H1 (cell line): ENCODE measurements around the gene NKD2. TPM values are rescaled to one million over a fixed set of nuclear protein-coding genes. Genes with fewer than 3 reads are reported as not detected.

Experiments used
- SIRT6 ChIP-seq: IDR thresholded peaks from one replicate; pipeline ENCODE4 v1.7.1; 2012; ENCODE audit warnings: low read length, inconsistent platforms
- polyA plus RNA-seq, 7 experiments: library from polyadenylated mRNA; depleted of rRNA in 3 of 7; stranded (reverse) in 5 of 7; unstranded in 2 of 7; fragments of >200 nt in 5 of 7; fragments of 200-250 nt in 2 of 7; gene quantifications; 1 replicate in 5 of 7; 2 replicates in 1 of 7; 4 replicates in 1 of 7; pipeline versions ENCODE4 v1.2.1 to v1.2.3, GENCODE V29; 2011 to 2013; ENCODE audit warnings: missing spikeins in 2 of 7, mixed read lengths in 2 of 7
- total RNA-seq: library from RNA; stranded (reverse); fragmentation: NEBNext Ultra II Directional; extraction: Animal tissue kit (Norgen Biotek cat#: 25700); gene quantifications from 2 replicates; pipeline ENCODE4 v1.2.1, GENCODE V29; 2021
- TF ChIP-seq, protein P1 (sequence below): fragments of 300-600 bp; sonication (generic); IDR thresholded peaks from 2 replicates; pipeline ENCODE4 v1.7.1; 2012; ENCODE audit warnings: low read length, moderate library complexity, mild to moderate bottlenecking, inconsistent platforms; ENCODE audit not compliant: insufficient replicate concordance
- TF ChIP-seq, protein P2 (sequence below): IDR thresholded peaks from 2 replicates; pipeline ENCODE4 v1.6.1; 2012; ENCODE audit warnings: inconsistent platforms

The NKD2 gene
- total and polyA plus RNA-seq, 2 of the 8 experiments (the other 6 are each of a cell fraction or from before 2014, with no cell fraction given) = 5.5 to 7.9 TPM

DNA sequence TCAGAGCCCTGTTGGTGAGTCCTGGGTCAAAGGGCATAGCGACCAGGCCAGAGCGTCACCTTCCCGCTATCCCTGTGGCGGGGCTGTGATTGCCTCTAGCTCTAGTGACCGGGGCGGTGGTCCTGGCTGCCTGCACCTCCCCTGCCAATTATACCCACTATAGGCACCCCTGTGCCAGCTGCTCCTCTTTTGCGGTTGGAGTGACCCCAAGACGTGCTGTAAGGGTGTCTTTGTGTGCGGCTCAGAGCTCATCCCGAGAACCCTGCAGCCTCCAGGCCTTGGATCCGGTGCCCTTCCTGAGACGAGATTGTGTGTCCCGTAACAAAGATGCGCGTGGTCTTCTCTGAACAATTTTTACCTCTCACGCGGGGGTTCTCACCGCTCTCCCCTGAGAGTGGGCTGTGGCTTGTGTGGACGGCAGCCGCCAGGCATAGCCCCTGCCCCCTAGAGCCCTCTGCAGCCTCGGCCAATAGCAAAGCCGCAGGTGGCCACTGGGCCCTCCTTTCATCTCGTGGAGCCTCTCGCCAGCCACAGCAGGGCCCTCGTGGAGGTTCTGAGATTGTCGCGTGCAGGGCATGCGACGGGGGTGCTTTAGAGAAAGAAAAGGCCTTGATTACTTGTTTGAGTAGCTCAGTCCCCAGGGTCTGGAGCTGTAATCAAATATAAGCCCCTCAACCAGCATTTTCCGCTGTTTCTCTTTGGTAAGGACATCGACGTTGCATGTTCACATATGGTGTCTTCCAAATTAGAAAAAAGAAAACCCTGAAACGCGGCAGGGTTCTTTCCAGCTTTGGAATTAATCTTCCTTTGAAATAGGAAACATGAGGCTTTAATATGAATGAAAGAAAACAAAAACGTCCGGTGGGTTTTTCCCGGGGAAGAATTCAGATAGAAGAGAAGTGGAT, 10.7 kb downstream of the NKD2 start (continued):
- TF ChIP-seq, protein P1, sequence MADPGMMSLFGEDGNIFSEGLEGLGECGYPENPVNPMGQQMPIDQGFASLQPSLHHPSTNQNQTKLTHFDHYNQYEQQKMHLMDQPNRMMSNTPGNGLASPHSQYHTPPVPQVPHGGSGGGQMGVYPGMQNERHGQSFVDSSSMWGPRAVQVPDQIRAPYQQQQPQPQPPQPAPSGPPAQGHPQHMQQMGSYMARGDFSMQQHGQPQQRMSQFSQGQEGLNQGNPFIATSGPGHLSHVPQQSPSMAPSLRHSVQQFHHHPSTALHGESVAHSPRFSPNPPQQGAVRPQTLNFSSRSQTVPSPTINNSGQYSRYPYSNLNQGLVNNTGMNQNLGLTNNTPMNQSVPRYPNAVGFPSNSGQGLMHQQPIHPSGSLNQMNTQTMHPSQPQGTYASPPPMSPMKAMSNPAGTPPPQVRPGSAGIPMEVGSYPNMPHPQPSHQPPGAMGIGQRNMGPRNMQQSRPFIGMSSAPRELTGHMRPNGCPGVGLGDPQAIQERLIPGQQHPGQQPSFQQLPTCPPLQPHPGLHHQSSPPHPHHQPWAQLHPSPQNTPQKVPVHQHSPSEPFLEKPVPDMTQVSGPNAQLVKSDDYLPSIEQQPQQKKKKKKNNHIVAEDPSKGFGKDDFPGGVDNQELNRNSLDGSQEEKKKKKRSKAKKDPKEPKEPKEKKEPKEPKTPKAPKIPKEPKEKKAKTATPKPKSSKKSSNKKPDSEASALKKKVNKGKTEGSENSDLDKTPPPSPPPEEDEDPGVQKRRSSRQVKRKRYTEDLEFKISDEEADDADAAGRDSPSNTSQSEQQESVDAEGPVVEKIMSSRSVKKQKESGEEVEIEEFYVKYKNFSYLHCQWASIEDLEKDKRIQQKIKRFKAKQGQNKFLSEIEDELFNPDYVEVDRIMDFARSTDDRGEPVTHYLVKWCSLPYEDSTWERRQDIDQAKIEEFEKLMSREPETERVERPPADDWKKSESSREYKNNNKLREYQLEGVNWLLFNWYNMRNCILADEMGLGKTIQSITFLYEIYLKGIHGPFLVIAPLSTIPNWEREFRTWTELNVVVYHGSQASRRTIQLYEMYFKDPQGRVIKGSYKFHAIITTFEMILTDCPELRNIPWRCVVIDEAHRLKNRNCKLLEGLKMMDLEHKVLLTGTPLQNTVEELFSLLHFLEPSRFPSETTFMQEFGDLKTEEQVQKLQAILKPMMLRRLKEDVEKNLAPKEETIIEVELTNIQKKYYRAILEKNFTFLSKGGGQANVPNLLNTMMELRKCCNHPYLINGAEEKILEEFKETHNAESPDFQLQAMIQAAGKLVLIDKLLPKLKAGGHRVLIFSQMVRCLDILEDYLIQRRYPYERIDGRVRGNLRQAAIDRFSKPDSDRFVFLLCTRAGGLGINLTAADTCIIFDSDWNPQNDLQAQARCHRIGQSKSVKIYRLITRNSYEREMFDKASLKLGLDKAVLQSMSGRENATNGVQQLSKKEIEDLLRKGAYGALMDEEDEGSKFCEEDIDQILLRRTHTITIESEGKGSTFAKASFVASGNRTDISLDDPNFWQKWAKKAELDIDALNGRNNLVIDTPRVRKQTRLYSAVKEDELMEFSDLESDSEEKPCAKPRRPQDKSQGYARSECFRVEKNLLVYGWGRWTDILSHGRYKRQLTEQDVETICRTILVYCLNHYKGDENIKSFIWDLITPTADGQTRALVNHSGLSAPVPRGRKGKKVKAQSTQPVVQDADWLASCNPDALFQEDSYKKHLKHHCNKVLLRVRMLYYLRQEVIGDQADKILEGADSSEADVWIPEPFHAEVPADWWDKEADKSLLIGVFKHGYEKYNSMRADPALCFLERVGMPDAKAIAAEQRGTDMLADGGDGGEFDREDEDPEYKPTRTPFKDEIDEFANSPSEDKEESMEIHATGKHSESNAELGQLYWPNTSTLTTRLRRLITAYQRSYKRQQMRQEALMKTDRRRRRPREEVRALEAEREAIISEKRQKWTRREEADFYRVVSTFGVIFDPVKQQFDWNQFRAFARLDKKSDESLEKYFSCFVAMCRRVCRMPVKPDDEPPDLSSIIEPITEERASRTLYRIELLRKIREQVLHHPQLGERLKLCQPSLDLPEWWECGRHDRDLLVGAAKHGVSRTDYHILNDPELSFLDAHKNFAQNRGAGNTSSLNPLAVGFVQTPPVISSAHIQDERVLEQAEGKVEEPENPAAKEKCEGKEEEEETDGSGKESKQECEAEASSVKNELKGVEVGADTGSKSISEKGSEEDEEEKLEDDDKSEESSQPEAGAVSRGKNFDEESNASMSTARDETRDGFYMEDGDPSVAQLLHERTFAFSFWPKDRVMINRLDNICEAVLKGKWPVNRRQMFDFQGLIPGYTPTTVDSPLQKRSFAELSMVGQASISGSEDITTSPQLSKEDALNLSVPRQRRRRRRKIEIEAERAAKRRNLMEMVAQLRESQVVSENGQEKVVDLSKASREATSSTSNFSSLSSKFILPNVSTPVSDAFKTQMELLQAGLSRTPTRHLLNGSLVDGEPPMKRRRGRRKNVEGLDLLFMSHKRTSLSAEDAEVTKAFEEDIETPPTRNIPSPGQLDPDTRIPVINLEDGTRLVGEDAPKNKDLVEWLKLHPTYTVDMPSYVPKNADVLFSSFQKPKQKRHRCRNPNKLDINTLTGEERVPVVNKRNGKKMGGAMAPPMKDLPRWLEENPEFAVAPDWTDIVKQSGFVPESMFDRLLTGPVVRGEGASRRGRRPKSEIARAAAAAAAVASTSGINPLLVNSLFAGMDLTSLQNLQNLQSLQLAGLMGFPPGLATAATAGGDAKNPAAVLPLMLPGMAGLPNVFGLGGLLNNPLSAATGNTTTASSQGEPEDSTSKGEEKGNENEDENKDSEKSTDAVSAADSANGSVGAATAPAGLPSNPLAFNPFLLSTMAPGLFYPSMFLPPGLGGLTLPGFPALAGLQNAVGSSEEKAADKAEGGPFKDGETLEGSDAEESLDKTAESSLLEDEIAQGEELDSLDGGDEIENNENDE = no peak
- TF ChIP-seq, protein P2, sequence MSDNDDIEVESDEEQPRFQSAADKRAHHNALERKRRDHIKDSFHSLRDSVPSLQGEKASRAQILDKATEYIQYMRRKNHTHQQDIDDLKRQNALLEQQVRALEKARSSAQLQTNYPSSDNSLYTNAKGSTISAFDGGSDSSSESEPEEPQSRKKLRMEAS = no peak
- no peak for TF ChIP-seq SIRT6
